ENCODE data around the gene DRAP1. TPM values are rescaled to one million over a fixed set of nuclear protein-coding genes. Genes with fewer than 3 reads are reported as not detected.

The DRAP1 gene
- total RNA-seq, 2 donors from 2014 or later = 101 to 127 TPM

GRCh38 chr11:65900125-65900898 lies 18.9 kb upstream of the DRAP1 start, which contains the start of gene FOSL1:
FOSL1 (minus strand) TSS chr11:65900388; CDS start chr11:65900339, 49 bp downstream.
- Histone ChIP-seq H3K4me3 (peak within 1 kb of the TSS; percentile 43 to 45), H3K27ac (peak within 1 kb of the TSS; percentile 32 to 53), H3K4me1 (replicated peaks) (no peaks in the 10 kb centered on the region), H3K27me3 (replicated peaks; ENCODE audit: insufficient read depth) (no peaks in the 10 kb centered on the region), H3K36me3 (no peaks in the 10 kb centered on the region), H3K9me3 (no peaks in the 10 kb centered on the region)
- intact Hi-C loops (cut with DNase I) = no loop called here
- TF ChIP-seq POLR2AphosphoS5 (IDR thresholded peaks at IDR 0.05) (peak; percentile 88), CTCF (IDR thresholded peaks at IDR 0.05) (no peak), POLR2A (IDR thresholded peaks at IDR 0.05) (peak; percentile 86)
- 2% methylated on average over 70 of the region's 80 CpGs for WGBS
- peak; percentile 90 for DNase-seq (ENCODE audit: low spot score)

GRCh38 chr11:65900899-65901180 lies 18.4 kb upstream of the DRAP1 start:
- DNase-seq (ENCODE audit: low spot score) = no peak
- Histone ChIP-seq H3K4me1 (replicated peaks) (no peaks in the 10 kb centered on the region), H3K9me3 (no peaks in the 10 kb centered on the region), H3K36me3 (no peaks in the 10 kb centered on the region), H3K27me3 (replicated peaks; ENCODE audit: insufficient read depth) (no peaks in the 10 kb centered on the region), H3K4me3 (peak overlapping the region in 1 of 2 donors; percentile 45), H3K27ac (peak overlapping the region; percentile 9 to 32)
- 72% methylated on average over 11 of the region's 11 CpGs for WGBS
- intact Hi-C loops (cut with DNase I) = no loop called here
- TF ChIP-seq CTCF (IDR thresholded peaks at IDR 0.05) (no peak), POLR2AphosphoS5 (IDR thresholded peaks at IDR 0.05) (no peak), POLR2A (IDR thresholded peaks at IDR 0.05) (no peak)

GRCh38 chr11:65903068-65903481 lies 16.2 kb upstream of the DRAP1 start:
- no peak overlapping the region for H3K4me3 ChIP-seq
- no peaks in the 10 kb centered on the region for H3K4me1 ChIP-seq (replicated peaks)
- whole genome bisulfite sequencing = 39% methylated on average over 5 of the region's 5 CpGs
- H3K9me3 ChIP-seq = no peaks in the 10 kb centered on the region
- no peak overlapping the region for H3K27ac ChIP-seq
- H3K27me3 ChIP-seq (replicated peaks; ENCODE audit: insufficient read depth) = no peaks in the 10 kb centered on the region
- no peaks in the 10 kb centered on the region for H3K36me3 ChIP-seq
- no peak for DNase-seq (ENCODE audit: low spot score)
- no peak for TF ChIP-seq POLR2AphosphoS5 (IDR thresholded peaks at IDR 0.05)
- TF ChIP-seq POLR2A (IDR thresholded peaks at IDR 0.05) = no peak
- no peak for TF ChIP-seq CTCF (IDR thresholded peaks at IDR 0.05)
- intact Hi-C loops (cut with DNase I) = no loop called here

GRCh38 chr11:65903715-65904114 lies 15.5 kb upstream of the DRAP1 start:
- intact Hi-C loops (cut with DNase I) = no loop called here
- Histone ChIP-seq H3K4me3 (no peak overlapping the region), H3K9me3 (no peaks in the 10 kb centered on the region), H3K27me3 (replicated peaks; ENCODE audit: insufficient read depth) (no peaks in the 10 kb centered on the region), H3K36me3 (no peaks in the 10 kb centered on the region), H3K4me1 (replicated peaks) (no peaks in the 10 kb centered on the region), H3K27ac (no peak overlapping the region)
- TF ChIP-seq CTCF (IDR thresholded peaks at IDR 0.05) (no peak), POLR2A (IDR thresholded peaks at IDR 0.05) (no peak)
- WGBS = 73% methylated on average over 8 of the region's 8 CpGs
- no peak for DNase-seq (ENCODE audit: low spot score)

- intact Hi-C loops (cut with DNase I) = no loop called here
- Histone ChIP-seq H3K27ac (no peak overlapping the region), H3K36me3 (no peaks in the 10 kb centered on the region), H3K4me3 (no peak overlapping the region), H3K4me1 (replicated peaks) (no peaks in the 10 kb centered on the region), H3K9me3 (no peaks in the 10 kb centered on the region), H3K27me3 (replicated peaks; ENCODE audit: insufficient read depth) (no peaks in the 10 kb centered on the region)
- no peak for TF ChIP-seq CTCF (IDR thresholded peaks at IDR 0.05)
- no peak for TF ChIP-seq POLR2AphosphoS5 (IDR thresholded peaks at IDR 0.05)
- TF ChIP-seq POLR2A (IDR thresholded peaks at IDR 0.05) = no peak
- no peak for DNase-seq (ENCODE audit: low spot score)
- WGBS = 90% methylated on average over 5 of the region's 5 CpGs
Measured at GRCh38 chr11:65906602-65907001, 12.6 kb upstream of the DRAP1 start.
